GM19193 (cell line): ENCODE data around the gene MINDY1.
A peak's percentile ranks its signal among the peaks of the same experiment; 100 is the strongest.

ENCODE experiments used
- POLR2A ChIP-seq: IDR thresholded peaks from 4 replicates; pipeline ENCODE4 v1.6.1; 2011; ENCODE audit not compliant: insufficient read depth, insufficient read length; ENCODE audit errors: extremely low read depth

The MINDY1 gene

DNA sequence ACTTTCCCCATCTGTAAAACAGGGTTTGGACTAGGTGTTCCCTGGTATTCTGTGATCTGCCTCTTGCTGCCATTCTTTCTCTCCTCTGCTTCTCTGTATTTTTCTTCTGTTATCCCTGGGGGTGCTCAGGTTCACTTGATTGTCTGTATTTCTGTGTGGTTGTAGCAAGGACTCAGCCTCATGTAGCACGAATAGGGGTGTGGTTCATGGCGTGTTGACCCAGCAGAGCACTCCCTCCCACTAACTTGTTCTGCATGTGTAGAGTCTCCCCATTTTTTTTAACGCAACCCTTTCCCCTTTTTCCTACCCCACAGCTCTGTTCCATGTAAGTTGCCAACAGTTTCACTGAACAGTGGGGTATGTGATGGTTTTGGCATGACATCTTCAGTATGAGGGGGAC is 28.5 kb upstream of the MINDY1 start:
- no peak for TF ChIP-seq POLR2A

DNA sequence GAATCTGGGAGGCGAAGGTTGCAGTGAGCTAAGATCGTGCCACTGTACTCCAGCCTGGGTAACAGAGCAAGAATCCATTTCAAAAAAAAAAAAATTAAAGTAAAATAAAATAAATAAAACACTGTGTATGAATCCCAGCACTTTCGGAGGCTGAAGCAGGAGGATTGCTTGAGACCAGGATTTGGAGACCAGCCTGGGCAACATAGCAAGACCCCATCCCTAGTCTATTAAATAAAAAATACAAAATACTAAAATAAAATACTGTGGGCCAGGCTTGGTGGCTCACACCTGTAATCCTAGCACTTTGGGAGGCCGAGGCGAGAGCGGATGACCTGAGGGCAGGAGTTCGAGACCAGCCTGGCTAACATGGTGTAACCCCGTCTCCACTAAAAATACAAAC is 25.5 kb upstream of the MINDY1 start:
- TF ChIP-seq POLR2A, result no peak

DNA sequence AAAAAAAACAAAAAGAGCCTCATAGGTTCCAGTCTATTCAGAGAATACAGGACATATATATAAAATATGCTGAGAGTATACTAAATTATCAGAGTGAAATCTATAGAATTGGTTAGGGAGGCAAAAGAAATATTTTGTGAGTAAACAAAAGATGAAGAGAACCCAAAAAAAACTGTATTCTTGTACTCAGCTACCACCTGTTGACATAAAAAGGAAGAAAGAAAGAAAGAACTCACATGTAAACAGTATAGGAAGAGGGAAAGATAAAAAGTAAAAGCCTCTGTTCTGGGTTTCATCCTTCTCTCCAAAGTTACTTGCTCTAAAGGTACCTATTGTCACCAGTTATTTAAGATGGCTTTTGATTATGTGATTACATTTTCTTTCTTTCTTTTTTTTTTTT is 19.8 kb upstream of the MINDY1 start:
- TF ChIP-seq POLR2A, result no peak

DNA sequence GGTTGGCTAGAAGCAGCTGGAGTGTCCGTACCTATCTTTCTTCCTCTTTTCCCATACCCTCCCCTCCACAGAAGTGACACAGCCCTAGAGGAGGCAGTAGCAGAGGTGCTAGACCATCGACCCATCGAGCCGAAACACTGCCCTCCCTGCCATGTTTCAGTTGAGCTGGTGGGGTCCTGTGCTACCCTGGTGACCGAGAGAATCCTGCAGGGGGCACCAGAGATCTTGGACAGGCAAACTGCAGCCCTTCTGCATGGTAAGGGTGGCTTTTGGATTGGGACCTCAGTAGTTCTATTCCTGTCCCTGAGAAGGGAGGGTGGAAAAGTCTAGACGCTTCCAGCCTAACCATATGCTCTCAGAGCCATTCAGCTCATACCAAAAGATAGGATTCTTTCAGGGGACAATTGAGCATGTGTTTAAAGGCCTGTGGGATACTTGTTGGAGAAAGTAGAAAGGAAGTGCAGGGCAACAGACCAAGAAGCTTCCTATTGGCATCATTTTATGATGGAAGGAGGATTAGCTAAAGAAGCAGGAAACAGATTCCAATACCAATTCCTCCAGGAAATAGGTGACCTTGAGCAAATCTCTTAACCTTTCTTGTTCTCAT is 17.9 kb upstream of the MINDY1 start:
- TF ChIP-seq POLR2A, result no peak

DNA sequence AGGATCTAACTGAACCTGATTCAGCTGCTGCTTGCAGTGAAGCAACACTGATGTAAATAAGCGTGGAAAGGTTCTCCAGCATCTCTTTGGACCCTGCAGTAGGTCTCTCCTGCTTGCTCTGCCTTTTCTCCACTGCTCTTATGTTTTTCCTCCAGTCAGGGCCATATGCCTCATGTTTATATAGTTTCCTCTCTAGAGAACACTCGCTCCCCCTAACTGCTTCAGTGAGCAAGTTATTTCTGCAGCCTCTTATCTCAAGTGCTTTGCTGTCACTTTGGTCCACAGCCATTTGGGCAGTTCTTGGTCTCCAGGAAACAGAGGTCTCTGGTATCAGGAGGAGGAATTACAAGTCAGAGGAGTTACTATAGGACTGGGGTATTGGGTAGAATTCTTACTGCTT is 6.8 kb upstream of the MINDY1 start:
- TF ChIP-seq POLR2A, result no peak

DNA sequence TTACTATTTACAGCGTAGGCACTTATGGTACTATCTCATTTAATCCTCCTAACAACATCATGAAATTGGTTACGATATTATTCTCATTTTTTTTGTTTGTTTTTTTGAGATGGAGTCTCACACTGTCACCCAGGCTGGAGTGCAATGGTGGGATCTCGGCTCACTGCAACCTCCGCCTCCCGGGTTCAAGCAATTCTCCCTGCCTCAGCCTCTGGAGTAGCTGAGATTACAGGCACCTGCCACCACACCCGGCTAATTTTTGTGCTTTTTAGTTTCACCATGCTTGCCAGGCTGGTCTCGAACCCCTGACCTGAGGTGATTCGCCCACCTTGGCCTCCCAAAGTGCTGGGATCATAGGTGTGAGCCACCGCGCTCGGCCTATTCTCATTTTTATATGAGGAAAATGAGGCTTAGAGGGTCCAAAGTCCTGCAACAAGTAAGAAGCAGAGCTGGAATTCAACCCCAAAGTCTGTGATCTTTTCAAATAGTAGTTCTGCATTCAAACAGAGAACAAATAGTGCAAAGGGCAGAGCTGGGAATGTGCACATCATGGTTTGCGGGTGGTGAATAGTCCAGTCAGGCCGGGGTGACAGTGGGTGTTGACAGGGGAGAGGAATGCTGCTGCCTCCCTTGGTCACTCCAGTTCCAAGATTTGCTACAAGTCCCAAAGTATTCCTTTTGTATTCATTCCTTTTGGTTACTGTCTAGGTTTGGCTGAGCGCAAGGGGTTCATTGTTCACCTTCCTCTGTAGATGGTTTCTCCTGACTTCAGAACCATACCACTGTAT is 6.2 kb upstream of the MINDY1 start:
- TF ChIP-seq POLR2A, result no peak

DNA sequence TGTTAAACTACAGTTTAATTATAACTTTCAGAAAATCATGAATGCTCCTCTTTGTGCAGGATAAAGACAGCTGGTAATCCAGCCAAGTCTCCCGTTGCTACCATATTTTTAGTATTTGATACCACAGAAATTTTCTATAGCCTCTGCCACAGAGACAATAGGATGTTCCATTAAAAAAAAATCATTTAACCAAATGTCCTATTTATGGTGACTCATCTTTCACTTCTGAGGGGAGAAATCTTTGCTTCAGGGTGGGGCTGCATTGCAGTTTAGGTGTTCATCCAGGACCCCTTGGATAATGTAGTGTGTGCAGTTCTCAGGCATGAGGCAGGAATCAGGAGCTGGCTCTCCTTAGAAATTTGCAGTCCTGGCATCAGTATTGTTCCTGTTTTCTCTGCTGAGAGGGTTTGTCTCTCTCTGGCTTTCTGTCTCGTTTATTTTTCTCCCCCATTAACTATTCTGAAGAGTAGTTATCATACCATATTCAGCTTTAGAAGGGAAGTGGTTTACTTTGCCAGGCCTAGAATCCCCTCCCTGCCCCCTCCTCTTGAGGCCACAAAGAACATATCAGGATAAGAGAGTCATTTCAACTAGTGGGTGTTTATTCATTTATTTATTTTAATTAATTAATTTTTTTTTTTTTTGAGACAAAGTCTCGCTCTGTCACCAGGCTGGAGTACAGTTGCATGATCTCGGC is 4.6 kb upstream of the MINDY1 start:
- no peak for TF ChIP-seq POLR2A

DNA sequence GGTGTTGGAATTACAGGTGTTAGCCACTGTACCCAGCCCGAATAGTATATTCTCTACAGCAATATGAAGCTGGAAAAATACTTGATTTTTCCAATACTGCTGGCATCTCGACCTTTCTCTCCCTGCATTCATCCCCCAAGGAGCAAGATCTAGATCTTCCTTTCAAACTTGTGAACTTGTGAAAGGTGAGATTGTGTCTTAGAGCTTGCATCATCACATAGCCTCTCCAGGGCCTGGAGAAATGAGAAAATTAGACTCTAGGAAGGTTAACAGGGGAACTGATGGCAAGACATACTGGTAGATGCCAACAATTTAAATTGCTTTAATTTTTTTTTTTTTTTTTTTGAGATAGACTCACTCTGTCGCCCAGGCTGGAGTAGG is 3.6 kb upstream of the MINDY1 start:
- TF ChIP-seq POLR2A, result no peak

DNA sequence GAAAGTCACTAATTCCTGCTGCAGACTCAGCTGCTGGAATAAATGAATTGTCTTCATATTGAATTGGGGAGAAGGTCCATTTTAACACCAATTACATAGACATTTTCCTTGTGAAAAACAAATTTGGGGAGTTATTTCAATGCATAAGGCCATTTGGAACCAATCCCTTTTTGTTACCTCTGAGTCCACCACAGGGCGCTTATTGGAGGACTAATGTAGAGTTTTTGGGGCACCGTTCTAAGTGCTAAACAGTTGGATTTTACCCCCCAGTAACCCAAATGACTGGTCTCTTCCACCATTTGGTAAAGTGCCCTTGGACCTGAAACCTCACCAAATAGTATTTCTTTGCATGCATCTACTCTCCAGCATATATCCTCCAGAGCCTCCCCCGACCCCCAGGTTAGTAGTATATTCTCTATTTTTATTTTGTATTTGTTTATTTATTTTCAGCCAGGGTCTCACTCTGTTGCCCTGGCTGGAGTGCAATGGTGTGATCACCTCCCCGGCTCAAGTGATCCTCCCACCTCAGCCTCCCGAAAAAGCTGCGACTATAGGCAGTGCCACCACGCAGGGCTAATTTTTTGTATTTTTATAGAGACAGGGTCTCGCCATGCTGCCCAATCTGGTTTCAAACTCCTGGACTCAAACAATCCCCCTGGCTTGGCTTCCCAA is 3.1 kb upstream of the MINDY1 start:
- TF ChIP-seq POLR2A, result no peak

DNA sequence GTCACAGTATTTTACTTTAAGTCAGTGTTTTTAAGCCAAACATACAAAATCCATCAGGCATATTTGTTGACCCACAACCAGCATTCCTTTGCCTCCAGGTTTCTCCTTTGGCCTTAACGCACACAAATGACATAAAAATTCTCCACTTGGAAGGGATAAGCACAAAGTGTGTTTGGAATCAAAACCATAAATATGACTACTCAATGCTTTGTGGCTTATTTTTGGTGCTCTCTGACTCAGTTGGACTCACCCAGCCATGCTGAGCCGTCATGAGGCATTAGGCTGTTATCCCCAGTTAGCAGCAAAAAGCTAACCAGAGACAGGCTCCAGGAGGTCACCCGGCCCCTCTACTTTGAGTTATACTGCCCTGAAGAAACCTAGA is 2.5 kb upstream of the MINDY1 start:
- TF ChIP-seq POLR2A, result no peak

DNA sequence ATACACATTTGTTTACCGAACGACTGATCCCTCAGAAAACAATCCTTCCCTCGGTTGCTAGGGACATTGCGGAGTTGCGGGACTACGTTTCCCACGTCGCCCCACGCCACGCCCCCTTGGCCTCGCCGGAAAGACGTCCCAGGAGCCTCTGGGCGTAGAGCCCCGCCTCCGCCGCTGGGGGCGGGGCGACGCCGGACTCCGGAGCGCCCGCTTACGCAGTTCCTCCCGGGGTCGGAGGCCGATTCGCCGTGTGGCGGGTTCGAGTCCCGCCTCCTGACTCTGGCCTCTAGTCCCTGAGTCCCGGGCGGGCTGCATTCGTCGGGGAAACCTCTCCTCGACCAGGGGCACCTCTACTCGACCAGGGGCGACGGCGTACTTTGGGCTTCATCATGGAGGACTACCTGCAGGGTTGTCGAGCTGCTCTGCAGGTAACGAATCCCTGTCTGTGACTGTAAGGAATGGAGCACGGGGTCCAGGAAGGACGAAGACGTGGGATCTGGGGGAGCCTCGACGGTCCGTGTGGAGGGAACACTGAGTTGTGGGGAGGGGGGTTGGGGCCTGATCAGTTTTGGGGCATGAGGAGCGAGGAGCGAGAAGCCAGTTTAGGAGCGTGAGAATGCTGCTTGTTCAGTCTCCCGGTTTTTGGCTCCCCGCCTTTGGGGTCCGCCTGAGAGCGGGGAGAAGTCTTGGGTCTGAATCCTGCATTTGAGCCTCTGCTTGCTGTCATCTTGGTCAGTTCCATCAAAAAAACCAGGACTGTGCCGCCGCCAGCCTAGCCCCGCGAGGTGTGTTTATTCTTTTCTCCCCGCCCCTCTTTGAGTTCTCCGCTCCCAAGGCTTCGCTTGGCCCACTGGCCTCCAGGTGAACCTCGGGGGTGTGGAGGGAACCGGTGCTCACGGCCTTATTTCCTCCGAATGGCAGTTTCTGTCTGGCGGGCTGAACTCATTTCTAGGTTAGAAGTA is 1.8 kb upstream of the MINDY1 start, which contains the start of gene PRUNE1:
PRUNE1 (plus strand) TSS at position 206 of the 962 bp plus-strand sequence; CDS start at position 390, 184 bp downstream.
- peak; percentile 60 for TF ChIP-seq POLR2A

DNA sequence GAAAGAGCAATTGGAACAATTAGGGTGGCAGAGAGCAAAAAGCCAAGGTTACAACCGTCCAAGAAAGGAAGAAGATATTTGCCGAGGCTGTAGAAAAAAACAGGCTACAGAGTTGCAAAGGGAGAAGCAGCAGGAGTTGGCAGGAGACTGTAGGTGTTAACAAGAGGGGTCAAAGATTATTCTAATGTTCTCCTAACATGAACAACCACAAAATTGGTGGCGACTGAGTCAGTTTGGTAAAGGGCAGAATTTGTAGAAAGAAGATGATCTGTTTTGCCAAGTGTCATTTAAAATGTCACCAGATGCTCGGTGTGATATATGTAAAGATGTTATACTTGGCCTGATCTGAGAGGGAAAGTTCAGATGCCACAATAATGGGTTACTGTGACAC is 1.1 kb upstream of the MINDY1 start:
- no peak for TF ChIP-seq POLR2A

DNA sequence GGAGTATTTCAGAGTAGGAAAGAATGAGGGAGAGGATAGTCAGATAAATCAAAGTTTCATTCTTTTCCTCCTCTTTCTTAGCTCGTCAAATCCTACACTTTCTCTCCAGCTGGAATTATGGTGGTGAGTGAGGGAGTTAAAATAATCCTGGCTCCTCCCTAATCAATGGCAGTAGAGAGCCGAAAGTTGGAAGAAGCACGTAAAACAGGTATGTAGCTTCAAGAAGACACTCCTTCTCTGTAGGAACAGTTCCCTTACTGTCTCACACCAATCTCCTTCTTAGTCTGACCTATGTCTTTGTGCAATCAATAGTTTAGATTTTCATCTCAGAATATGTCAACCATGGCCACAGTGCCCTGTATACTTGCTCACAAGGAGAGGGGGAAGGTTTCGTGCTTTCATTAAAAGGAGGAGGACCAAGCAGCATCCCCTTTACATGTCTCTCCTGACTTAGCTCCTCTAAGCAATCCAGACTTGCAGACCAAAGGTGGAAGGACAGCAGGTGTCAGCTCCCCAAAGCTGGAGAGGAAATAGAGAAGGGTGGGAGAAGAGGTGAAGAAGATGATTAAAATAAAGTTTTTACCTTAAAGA is 878 bp downstream of the MINDY1 start:
- no peak for TF ChIP-seq POLR2A

DNA sequence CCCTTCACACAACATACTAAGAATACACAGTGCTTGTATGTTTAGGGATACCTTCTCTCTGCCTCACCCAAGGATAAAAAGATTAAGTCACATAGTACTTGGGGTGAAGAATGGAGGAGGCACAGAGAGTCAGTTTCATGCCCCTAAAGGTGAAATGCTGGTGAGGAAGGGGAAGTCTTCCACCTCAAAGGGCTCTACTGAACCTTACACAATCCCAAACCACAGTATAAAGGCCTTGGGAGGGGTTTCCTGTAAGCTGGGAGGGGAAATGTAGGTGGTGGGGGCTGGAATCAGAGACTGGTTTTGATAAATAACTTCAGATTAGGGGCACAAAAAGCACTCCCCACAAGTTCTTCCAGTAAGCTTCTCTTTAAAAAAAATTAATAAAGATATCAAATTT is 3.5 kb downstream of the MINDY1 start:
- no peak for TF ChIP-seq POLR2A

DNA sequence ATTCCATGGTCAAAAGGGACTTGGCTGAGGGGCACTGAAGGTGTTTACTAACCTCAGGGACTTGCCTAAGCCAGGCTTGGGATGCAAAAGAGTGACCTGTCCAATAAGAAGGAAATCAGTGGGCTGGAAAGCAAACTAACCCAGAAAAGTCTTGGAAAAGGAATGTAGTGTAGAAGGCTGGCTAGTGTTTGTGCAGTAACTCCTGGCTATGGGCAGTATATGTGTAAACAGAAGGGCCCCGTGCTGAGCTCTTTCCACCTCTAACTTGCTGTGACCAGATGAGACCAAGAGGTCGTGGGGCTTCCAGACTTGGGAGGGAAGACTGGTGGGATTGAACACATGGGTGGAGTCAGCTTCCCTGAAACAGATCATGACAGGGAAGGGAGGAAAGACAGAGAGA is 4.1 kb downstream of the MINDY1 start:
- no peak for TF ChIP-seq POLR2A

DNA sequence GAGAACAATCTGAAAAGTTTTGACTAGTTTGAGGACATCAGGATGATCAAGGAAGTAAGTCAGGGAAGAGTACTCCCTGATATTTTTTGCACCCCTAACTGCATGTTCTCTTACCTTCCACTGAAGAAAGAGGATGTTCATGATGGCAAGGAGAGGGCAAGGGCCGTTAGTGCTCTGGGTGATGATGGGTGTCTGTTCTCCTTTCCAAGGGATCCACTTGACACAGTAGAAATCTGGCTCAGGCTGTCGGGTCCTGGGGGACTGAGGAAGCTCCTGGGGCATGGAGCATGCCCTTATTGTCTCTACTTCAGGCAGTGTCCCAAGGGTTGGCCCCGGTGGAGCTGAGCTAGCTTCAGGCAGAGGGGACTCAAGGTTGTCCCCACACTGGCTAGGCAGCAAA is 4.7 kb downstream of the MINDY1 start:
- TF ChIP-seq POLR2A, result no peak
